ENCODE measurements around the gene PXN. TPM values are rescaled to one million over a fixed set of nuclear protein-coding genes. Genes with fewer than 3 reads are reported as not detected.
A peak's percentile ranks its signal among the peaks of the same experiment; 100 is the strongest.

The PXN gene
- total RNA-seq, 1 donor from 2014 or later, result 60.7 TPM

DNA sequence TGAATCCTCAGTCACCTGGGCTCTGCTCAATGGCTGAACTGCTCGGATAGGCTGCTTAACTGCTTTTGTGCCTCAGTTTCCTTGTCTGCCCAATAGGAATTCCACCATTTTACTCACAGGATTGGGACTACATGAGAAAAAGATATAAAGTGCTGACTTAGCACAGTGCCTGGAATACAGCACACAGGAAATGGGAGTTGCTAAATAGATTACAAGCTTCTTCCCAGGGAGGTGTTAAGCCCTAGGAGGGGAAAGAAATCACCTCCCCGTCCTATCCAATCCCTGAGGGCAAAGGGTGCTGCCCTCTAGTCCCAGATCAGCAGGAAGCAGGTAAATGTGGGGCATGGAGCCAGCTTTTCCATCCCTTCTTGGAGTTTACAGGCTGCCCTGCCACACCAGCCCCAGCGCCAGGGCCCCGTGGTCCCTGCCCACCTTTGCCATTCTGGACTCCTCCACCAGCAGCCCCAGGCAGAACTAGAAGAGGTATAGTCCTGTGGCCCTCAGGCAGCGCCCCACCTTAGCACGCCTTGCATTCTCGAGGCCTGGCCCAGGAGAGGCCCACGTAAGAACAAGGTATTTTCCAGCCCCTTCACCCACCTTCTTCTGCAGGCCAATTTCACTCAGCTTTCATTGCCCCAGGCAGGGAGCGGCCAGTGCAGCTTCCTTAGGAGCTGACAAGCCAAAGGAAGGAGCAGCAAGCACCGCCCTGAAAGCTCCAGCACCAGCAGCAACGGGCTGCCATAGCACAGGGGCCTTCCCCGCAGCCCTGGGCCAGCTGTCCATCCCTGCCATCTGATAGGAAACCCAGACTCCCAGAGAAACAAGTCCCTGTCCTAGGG is 35.8 kb downstream of the PXN start:
- no peaks in the 10 kb centered on the region for H3K27me3 Mint-ChIP-seq
- H3K4me3 Mint-ChIP-seq, result peak overlapping the region; percentile 85
- H3K36me3 Mint-ChIP-seq, result no peaks in the 10 kb centered on the region
- H3K9me3 Mint-ChIP-seq, result no peaks in the 10 kb centered on the region
- TF ChIP-seq CTCF (conservative IDR thresholded peaks at IDR 0.05), result no peak
- H3K4me1 Mint-ChIP-seq (ENCODE audit: unreplicated experiment), result peaks cover 66% of the 10 kb centered on the region
- DNase-seq (ENCODE audit: extremely low spot score, unreplicated experiment), result no peak
- H3K27ac Mint-ChIP-seq, result peak overlapping the region; percentile 100

DNA sequence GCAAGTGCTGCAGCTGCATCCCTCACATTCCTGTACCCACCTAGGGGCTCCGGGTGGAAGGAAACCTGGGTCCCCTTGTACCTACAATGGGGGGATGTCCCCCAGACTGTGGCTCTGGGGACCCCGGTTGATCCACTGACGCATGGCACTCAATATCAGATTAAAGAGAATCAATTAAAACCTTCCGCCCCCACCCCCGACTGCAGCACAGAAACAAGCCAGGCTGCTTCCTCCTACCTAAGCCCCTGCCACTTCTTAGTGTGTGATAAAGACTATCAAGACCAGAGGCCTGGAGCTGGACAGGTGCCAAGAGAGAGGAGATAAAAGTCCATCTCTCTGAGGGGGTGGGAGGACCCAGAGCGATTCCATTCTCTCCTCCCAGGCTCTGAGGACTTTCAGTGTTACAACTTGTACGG is 36.5 kb downstream of the PXN start:
- H3K9me3 Mint-ChIP-seq, result no peaks in the 10 kb centered on the region
- TF ChIP-seq CTCF (conservative IDR thresholded peaks at IDR 0.05), result no peak
- peaks cover 60% of the 10 kb centered on the region for H3K4me1 Mint-ChIP-seq (ENCODE audit: unreplicated experiment)
- peak overlapping the region; percentile 100 for H3K27ac Mint-ChIP-seq
- H3K36me3 Mint-ChIP-seq, result no peaks in the 10 kb centered on the region
- DNase-seq (ENCODE audit: extremely low spot score, unreplicated experiment), result no peak
- peak overlapping the region; percentile 85 for H3K4me3 Mint-ChIP-seq
- no peaks in the 10 kb centered on the region for H3K27me3 Mint-ChIP-seq

GRCh38 chr12:120228291-120229070 is 37.0 kb downstream of the PXN start:
- TF ChIP-seq CTCF (conservative IDR thresholded peaks at IDR 0.05), result peak; percentile 94
- Mint-ChIP-seq H3K4me1 (ENCODE audit: unreplicated experiment) (peaks cover 54% of the 10 kb centered on the region), H3K27me3 (no peaks in the 10 kb centered on the region)

GRCh38 chr12:120228041-120228290 is 37.6 kb downstream of the PXN start:
- DNase-seq (ENCODE audit: extremely low spot score, unreplicated experiment), result no peak
- no peaks in the 10 kb centered on the region for H3K27me3 Mint-ChIP-seq
- peaks cover 1% of the 10 kb centered on the region for H3K36me3 Mint-ChIP-seq
- no peaks in the 10 kb centered on the region for H3K9me3 Mint-ChIP-seq
- H3K4me3 Mint-ChIP-seq, result peak overlapping the region; percentile 85
- TF ChIP-seq CTCF (conservative IDR thresholded peaks at IDR 0.05), result no peak
- H3K27ac Mint-ChIP-seq, result peak overlapping the region; percentile 100
- peaks cover 49% of the 10 kb centered on the region for H3K4me1 Mint-ChIP-seq (ENCODE audit: unreplicated experiment)

More at GRCh38 chr12:120228291-120229070, 37.0 kb downstream of the PXN start:
- Mint-ChIP-seq H3K27ac (peak overlapping the region; percentile 100), H3K9me3 (no peaks in the 10 kb centered on the region), H3K36me3 (no peaks in the 10 kb centered on the region), H3K4me3 (peak overlapping the region; percentile 85)
- DNase-seq (ENCODE audit: extremely low spot score, unreplicated experiment), result peak; percentile 90

DNA sequence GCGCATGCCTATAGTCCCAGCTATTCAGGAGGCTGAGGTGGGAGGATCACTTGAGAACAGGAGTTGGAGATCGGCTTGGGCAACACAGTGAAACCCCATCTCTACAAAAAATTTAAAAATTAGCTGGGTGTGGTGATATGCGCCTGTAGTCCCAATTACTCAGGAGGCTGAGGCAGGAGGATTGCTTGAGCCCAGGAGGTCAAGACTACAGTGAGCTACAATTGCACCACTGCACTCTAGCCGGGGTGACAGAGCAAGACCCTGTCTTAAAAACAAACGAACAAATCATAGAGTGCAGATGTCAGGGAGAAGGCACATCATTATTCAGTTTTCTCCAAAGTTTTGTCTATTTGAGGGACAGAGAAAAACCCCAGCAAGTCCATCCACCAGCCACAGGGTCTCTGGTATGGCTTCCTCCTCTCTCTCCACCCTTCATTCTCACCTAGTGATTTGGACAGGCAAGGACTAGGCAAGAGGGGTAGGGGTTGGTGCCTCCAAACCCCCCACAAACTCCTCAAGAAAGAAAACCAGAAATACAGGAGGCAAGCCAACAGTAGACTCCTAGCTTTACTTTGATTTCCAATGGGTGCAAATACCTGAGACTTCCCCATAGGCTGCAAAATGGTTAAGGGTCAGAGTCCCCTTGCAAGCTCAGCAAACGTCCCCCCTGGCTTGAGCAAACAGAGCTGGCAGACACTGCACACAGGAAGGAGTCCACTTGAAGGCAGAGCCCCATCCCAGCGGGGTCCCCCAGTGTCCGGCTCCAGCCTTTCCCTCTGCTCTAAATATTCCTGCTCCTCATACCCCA is 38.1 kb downstream of the PXN start:
- no peak for TF ChIP-seq CTCF (conservative IDR thresholded peaks at IDR 0.05)
- H3K27ac Mint-ChIP-seq, result peak overlapping the region; percentile 100
- DNase-seq (ENCODE audit: extremely low spot score, unreplicated experiment), result no peak
- H3K4me3 Mint-ChIP-seq, result peak overlapping the region; percentile 85
- H3K4me1 Mint-ChIP-seq (ENCODE audit: unreplicated experiment), result peaks cover 44% of the 10 kb centered on the region
- H3K9me3 Mint-ChIP-seq, result no peaks in the 10 kb centered on the region
- no peaks in the 10 kb centered on the region for H3K27me3 Mint-ChIP-seq
- peaks cover 5% of the 10 kb centered on the region for H3K36me3 Mint-ChIP-seq
